ENCODE results near the gene DRD2.

DNA sequence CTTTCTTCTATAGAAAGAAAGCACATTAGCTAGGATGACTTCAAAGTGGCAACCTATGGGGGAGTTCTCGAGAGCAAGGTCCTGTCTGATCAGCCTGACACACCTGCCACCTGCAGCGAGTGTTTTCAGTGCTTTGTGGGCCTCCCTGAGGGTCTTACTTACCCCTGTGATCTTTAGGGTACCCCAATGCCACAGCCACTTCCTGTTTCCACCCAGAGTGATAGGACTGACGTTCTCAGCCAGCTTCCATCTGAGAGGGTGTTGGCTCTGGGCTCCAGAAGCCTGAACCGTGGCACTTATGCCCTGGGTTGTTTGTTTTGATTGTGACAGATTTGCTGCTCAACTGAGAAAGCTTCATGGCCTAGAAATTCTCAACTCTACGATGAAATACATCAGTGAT is 109.3 kb downstream of the DRD2 start:
- TF ChIP-seq, protein P1, sequence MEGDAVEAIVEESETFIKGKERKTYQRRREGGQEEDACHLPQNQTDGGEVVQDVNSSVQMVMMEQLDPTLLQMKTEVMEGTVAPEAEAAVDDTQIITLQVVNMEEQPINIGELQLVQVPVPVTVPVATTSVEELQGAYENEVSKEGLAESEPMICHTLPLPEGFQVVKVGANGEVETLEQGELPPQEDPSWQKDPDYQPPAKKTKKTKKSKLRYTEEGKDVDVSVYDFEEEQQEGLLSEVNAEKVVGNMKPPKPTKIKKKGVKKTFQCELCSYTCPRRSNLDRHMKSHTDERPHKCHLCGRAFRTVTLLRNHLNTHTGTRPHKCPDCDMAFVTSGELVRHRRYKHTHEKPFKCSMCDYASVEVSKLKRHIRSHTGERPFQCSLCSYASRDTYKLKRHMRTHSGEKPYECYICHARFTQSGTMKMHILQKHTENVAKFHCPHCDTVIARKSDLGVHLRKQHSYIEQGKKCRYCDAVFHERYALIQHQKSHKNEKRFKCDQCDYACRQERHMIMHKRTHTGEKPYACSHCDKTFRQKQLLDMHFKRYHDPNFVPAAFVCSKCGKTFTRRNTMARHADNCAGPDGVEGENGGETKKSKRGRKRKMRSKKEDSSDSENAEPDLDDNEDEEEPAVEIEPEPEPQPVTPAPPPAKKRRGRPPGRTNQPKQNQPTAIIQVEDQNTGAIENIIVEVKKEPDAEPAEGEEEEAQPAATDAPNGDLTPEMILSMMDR (IDR thresholded peaks at IDR 0.05): no peak
- TF ChIP-seq POLR2A (IDR thresholded peaks at IDR 0.05): no peak

Data from testis (tissue), 2 donors.